ENCODE measurements around the gene SPINDOC.
"Not testable (repeated sequence)": the region's sequence is repeated elsewhere in the genome, so short reads cannot be mapped to it uniquely, and the experiment has no call there.

SPINDOC gene

GRCh38 chr11:63853476-63853875 is 40.2 kb downstream of the SPINDOC start:
- H3K4me3 ChIP-seq (ENCODE audit: low read length): no peak overlapping the region
- no peaks in the 10 kb centered on the region for H3K9me3 ChIP-seq (ENCODE audit: control insufficient read depth, insufficient read depth, low read length)
- no CpG with 5 or more reads among the region's 3 CpGs for WGBS (ENCODE audit: insufficient coverage, insufficient read length)
- H3K27me3 ChIP-seq (ENCODE audit: control insufficient read depth, insufficient read depth, low read length): no peaks in the 10 kb centered on the region
- no peak for DNase-seq (ENCODE audit: low read depth, low spot score)
- no peaks in the 10 kb centered on the region for H3K36me3 ChIP-seq (ENCODE audit: control insufficient read depth, insufficient read depth, low read length)
- no peak overlapping the region for H3K27ac ChIP-seq (ENCODE audit: low read length)
- no peaks in the 10 kb centered on the region for H3K4me1 ChIP-seq (ENCODE audit: control insufficient read depth, insufficient read depth, low read length)

DNA sequence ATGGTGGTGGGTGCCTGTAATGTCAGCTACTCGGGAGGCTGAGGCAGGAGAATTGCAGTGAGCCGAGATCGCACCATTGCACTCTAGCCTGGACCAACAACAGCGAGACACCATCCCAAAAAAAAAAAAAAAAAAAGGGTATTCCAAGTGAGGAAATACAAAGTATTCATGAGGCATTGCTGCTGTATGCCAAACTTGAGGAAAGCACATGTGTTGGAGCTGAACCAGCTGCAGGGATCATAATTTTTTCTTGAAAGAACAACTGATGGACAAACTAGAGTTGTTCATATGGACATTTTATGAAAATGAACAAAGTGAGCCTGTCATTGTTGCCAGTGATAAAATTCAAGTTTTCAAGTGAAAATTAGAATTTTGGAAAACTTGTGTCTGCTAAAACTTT is 41.4 kb downstream of the SPINDOC start:
- Histone ChIP-seq H3K4me1 (ENCODE audit: control insufficient read depth, insufficient read depth, low read length) (no peaks in the 10 kb centered on the region), H3K9me3 (ENCODE audit: control insufficient read depth, insufficient read depth, low read length) (no peaks in the 10 kb centered on the region), H3K4me3 (ENCODE audit: low read length) (no peak overlapping the region), H3K27me3 (ENCODE audit: control insufficient read depth, insufficient read depth, low read length) (no peaks in the 10 kb centered on the region), H3K27ac (ENCODE audit: low read length) (no peak overlapping the region), H3K36me3 (ENCODE audit: control insufficient read depth, insufficient read depth, low read length) (no peaks in the 10 kb centered on the region)
- DNase-seq (ENCODE audit: low read depth, low spot score): no peak
- no CpG with 5 or more reads among the region's 4 CpGs for WGBS (ENCODE audit: insufficient coverage, insufficient read length)

GRCh38 chr11:63855975-63856374 is 42.7 kb downstream of the SPINDOC start:
- no peak overlapping the region for H3K4me3 ChIP-seq (ENCODE audit: low read length)
- no peaks in the 10 kb centered on the region for H3K36me3 ChIP-seq (ENCODE audit: control insufficient read depth, insufficient read depth, low read length)
- WGBS (ENCODE audit: insufficient coverage, insufficient read length): no CpG with 5 or more reads among the region's 2 CpGs
- no peaks in the 10 kb centered on the region for H3K4me1 ChIP-seq (ENCODE audit: control insufficient read depth, insufficient read depth, low read length)
- H3K27me3 ChIP-seq (ENCODE audit: control insufficient read depth, insufficient read depth, low read length): no peaks in the 10 kb centered on the region
- no peak overlapping the region for H3K27ac ChIP-seq (ENCODE audit: low read length)
- no peak for DNase-seq (ENCODE audit: low read depth, low spot score)
- no peaks in the 10 kb centered on the region for H3K9me3 ChIP-seq (ENCODE audit: control insufficient read depth, insufficient read depth, low read length)

DNA sequence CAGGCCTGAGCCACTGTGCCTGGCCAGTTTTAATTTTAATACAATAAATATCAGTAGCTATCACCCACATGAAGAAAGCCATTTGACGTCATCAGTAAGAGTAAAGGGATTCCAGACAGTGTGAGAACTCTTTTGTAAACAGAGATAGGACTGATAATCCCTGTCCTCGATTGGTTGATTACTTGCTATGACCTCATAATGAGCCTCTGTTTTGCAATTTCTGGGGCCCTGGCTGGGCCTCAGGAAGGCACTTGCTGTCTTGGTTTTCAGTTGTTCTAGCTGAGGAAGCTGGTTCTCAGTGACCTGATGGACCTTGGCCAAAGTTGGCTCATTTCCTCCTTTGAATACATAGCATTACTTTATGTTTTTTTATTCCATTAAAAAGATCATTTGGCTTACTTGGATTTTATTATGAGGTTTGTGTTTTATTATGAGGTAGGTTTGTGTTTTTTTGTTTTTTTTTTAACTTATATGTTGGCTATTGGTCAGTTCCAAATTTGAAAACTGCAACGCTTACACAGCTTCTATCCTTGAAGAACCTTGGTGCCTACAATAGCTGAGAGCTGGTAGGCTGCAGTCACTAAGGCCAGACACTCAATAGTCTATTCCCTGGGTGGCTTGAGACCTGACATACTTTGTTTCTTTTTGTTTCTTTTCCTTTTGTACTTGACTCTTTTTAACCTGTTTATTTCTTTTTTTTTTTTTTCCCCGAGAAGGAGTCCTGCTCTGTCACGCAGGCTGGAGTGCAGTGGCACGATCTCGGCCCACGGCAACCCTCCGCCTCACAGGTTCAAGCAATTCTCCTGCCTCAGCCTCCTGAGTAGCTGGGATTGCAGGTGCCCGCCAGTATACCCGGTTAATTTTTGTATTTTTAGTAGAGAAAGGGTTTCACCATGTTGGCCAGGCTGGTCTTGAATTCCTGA is 45.6 kb downstream of the SPINDOC start:
- H3K4me1 ChIP-seq (ENCODE audit: control insufficient read depth, insufficient read depth, low read length): peaks cover 2% of the 10 kb centered on the region; the same call in 1 of the 2 replicates
- H3K27ac ChIP-seq (ENCODE audit: low read length): no peak overlapping the region
- DNase-seq (ENCODE audit: low read depth, low spot score): no peak
- H3K36me3 ChIP-seq (ENCODE audit: control insufficient read depth, insufficient read depth, low read length): no peaks in the 10 kb centered on the region
- H3K4me3 ChIP-seq (ENCODE audit: low read length): no peak overlapping the region
- H3K27me3 ChIP-seq (ENCODE audit: control insufficient read depth, insufficient read depth, low read length): no peaks in the 10 kb centered on the region
- no CpG with 5 or more reads among the region's 11 CpGs for WGBS (ENCODE audit: insufficient coverage, insufficient read length)
- H3K9me3 ChIP-seq (ENCODE audit: control insufficient read depth, insufficient read depth, low read length): no peaks in the 10 kb centered on the region

- no peak overlapping the region for H3K27ac ChIP-seq (ENCODE audit: low read length)
- no peaks in the 10 kb centered on the region for H3K9me3 ChIP-seq (ENCODE audit: control insufficient read depth, insufficient read depth, low read length)
- H3K27me3 ChIP-seq (ENCODE audit: control insufficient read depth, insufficient read depth, low read length): no peaks in the 10 kb centered on the region
- WGBS (ENCODE audit: insufficient coverage, insufficient read length): no CpG with 5 or more reads among the region's 4 CpGs
- H3K36me3 ChIP-seq (ENCODE audit: control insufficient read depth, insufficient read depth, low read length): no peaks in the 10 kb centered on the region
- H3K4me1 ChIP-seq (ENCODE audit: control insufficient read depth, insufficient read depth, low read length): peaks cover 2% of the 10 kb centered on the region; the same call in 1 of the 2 replicates
- no peak overlapping the region for H3K4me3 ChIP-seq (ENCODE audit: low read length)
- no peak for DNase-seq (ENCODE audit: low read depth, low spot score)
Measured at GRCh38 chr11:63862923-63863322, 49.7 kb downstream of the SPINDOC start.

DNA sequence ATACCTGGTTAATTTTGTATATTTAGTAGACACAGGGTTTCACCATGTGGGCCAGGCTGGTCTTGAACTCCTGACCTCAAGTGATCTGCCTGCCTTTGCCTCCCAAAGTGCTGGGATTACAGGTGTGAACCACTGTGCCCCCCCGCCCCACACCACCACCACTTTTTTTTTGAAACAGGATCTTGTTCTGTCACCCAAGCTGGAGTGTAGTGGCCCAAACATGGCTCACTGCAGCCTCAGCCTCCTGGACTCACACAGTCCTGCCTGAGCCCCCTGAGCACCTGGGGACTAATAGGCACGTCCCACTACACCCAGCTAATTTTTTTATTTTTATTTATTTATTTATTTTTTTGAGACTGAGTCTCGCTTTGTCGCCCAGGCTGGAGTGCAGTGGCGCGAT is 50.4 kb downstream of the SPINDOC start:
- H3K27me3 ChIP-seq (ENCODE audit: control insufficient read depth, insufficient read depth, low read length); H3K4me3 ChIP-seq (ENCODE audit: low read length); H3K27ac ChIP-seq (ENCODE audit: low read length); H3K36me3 ChIP-seq (ENCODE audit: control insufficient read depth, insufficient read depth, low read length); DNase-seq (ENCODE audit: low read depth, low spot score); H3K9me3 ChIP-seq (ENCODE audit: control insufficient read depth, insufficient read depth, low read length); H3K4me1 ChIP-seq (ENCODE audit: control insufficient read depth, insufficient read depth, low read length): not testable (repeated sequence)
- no CpG with 5 or more reads among the region's 6 CpGs for WGBS (ENCODE audit: insufficient coverage, insufficient read length)

GRCh38 chr11:63866211-63866610 is 53.0 kb downstream of the SPINDOC start:
- no peak for DNase-seq (ENCODE audit: low read depth, low spot score)
- H3K4me1 ChIP-seq (ENCODE audit: control insufficient read depth, insufficient read depth, low read length): peaks cover 2% of the 10 kb centered on the region
- WGBS (ENCODE audit: insufficient coverage, insufficient read length): no CpG with 5 or more reads among the region's 4 CpGs
- no peaks in the 10 kb centered on the region for H3K27me3 ChIP-seq (ENCODE audit: control insufficient read depth, insufficient read depth, low read length)
- H3K9me3 ChIP-seq (ENCODE audit: control insufficient read depth, insufficient read depth, low read length): no peaks in the 10 kb centered on the region
- no peak overlapping the region for H3K27ac ChIP-seq (ENCODE audit: low read length)
- H3K4me3 ChIP-seq (ENCODE audit: low read length): no peak overlapping the region
- no peaks in the 10 kb centered on the region for H3K36me3 ChIP-seq (ENCODE audit: control insufficient read depth, insufficient read depth, low read length)

GRCh38 chr11:63867511-63867910 is 54.3 kb downstream of the SPINDOC start:
- Histone ChIP-seq H3K27ac (ENCODE audit: low read length) (no peak overlapping the region), H3K4me3 (ENCODE audit: low read length) (no peak overlapping the region), H3K27me3 (ENCODE audit: control insufficient read depth, insufficient read depth, low read length) (no peaks in the 10 kb centered on the region), H3K4me1 (ENCODE audit: control insufficient read depth, insufficient read depth, low read length) (peaks cover 2% of the 10 kb centered on the region), H3K36me3 (ENCODE audit: control insufficient read depth, insufficient read depth, low read length) (no peaks in the 10 kb centered on the region), H3K9me3 (ENCODE audit: control insufficient read depth, insufficient read depth, low read length) (no peaks in the 10 kb centered on the region)
- no CpG with 5 or more reads among the region's 4 CpGs for WGBS (ENCODE audit: insufficient coverage, insufficient read length)
- DNase-seq (ENCODE audit: low read depth, low spot score): no peak

- no peak for DNase-seq (ENCODE audit: low read depth, low spot score)
Measured at GRCh38 chr11:63868399-63869064, 55.3 kb downstream of the SPINDOC start.

DNA sequence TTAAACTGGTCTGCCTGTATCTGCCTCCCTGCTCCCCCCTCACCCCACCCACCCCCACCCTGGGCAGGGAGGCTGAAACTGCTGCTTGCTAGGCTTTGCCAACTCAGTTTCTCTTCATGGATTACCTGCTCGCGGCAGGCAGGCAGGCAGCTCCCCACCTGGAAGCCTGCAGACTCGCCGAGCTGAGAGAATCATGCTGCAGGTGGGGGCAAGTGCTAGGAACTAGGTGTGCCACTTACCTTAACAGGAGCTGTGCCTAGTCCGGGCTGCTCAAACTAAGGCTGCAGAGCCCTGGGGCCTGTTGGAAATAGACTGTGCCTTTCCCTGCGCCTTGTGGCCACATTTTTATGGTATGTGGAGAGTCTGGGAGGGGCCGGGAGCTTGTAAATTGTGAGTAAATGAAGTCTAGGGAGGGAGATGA is 55.9 kb downstream of the SPINDOC start:
- no CpG with 5 or more reads among the region's 7 CpGs for WGBS (ENCODE audit: insufficient coverage, insufficient read length)
- no peak for DNase-seq (ENCODE audit: low read depth, low spot score)
- Histone ChIP-seq H3K9me3 (ENCODE audit: control insufficient read depth, insufficient read depth, low read length) (no peaks in the 10 kb centered on the region), H3K27me3 (ENCODE audit: control insufficient read depth, insufficient read depth, low read length) (no peaks in the 10 kb centered on the region), H3K36me3 (ENCODE audit: control insufficient read depth, insufficient read depth, low read length) (no peaks in the 10 kb centered on the region), H3K4me3 (ENCODE audit: low read length) (no peak overlapping the region), H3K27ac (ENCODE audit: low read length) (no peak overlapping the region), H3K4me1 (ENCODE audit: control insufficient read depth, insufficient read depth, low read length) (no peaks in the 10 kb centered on the region; the same call in none of the 2 replicates)

More at GRCh38 chr11:63868399-63869064, 55.3 kb downstream of the SPINDOC start:
- H3K27me3 ChIP-seq (ENCODE audit: control insufficient read depth, insufficient read depth, low read length): no peaks in the 10 kb centered on the region
- no peaks in the 10 kb centered on the region; the same call in none of the 2 replicates for H3K4me1 ChIP-seq (ENCODE audit: control insufficient read depth, insufficient read depth, low read length)
- H3K36me3 ChIP-seq (ENCODE audit: control insufficient read depth, insufficient read depth, low read length): no peaks in the 10 kb centered on the region
- no peaks in the 10 kb centered on the region for H3K9me3 ChIP-seq (ENCODE audit: control insufficient read depth, insufficient read depth, low read length)
- H3K4me3 ChIP-seq (ENCODE audit: low read length): no peak overlapping the region
- WGBS (ENCODE audit: insufficient coverage, insufficient read length): no CpG with 5 or more reads among the region's 9 CpGs
- no peak overlapping the region for H3K27ac ChIP-seq (ENCODE audit: low read length)
